Activated T-cell treated with anti-CD3 and anti-CD28 coated beads for 4 hours (primary cell): ENCODE measurements around the gene KLHL17.
"Not testable (repeated sequence)": the region's sequence is repeated elsewhere in the genome, so short reads cannot be mapped to it uniquely, and the experiment has no call there.

Experiments
- DNase-seq: peaks from one replicate; pipeline ENCODE4 v3.0.0-alpha.2; 2020

Gene KLHL17

GRCh38 chr1:937521-937920 lies 22.9 kb upstream of the KLHL17 start:
- DNase-seq: no peak

GRCh38 chr1:938088-938683 lies 22.2 kb upstream of the KLHL17 start:
- no peak for DNase-seq

GRCh38 chr1:938711-939489 lies 21.5 kb upstream of the KLHL17 start:
- no peak for DNase-seq

GRCh38 chr1:939511-940106 lies 20.8 kb upstream of the KLHL17 start:
- no peak for DNase-seq

- no peak for DNase-seq
Measured at GRCh38 chr1:940107-941014, 20.0 kb upstream of the KLHL17 start.

- DNase-seq: no peak
Measured at GRCh38 chr1:941015-941587, 19.3 kb upstream of the KLHL17 start.

- DNase-seq: no peak
Measured at GRCh38 chr1:941588-942383, 18.6 kb upstream of the KLHL17 start.

GRCh38 chr1:942411-942821 lies 18.0 kb upstream of the KLHL17 start:
- no peak for DNase-seq

- DNase-seq: no peak
Measured at GRCh38 chr1:942864-943533, 17.4 kb upstream of the KLHL17 start.

GRCh38 chr1:943545-944340 lies 16.6 kb upstream of the KLHL17 start:
- DNase-seq: no peak

- no peak for DNase-seq
Measured at GRCh38 chr1:944341-945325, 15.8 kb upstream of the KLHL17 start.

GRCh38 chr1:945688-946556 lies 14.5 kb upstream of the KLHL17 start:
- DNase-seq: no peak

GRCh38 chr1:946811-947210 lies 13.6 kb upstream of the KLHL17 start:
- DNase-seq: not testable (repeated sequence)

- no peak for DNase-seq
Measured at GRCh38 chr1:947958-948357, 12.4 kb upstream of the KLHL17 start.

GRCh38 chr1:950268-950667 lies 10.1 kb upstream of the KLHL17 start:
- DNase-seq: no peak

- no peak for DNase-seq
Measured at GRCh38 chr1:950881-951280, 9.5 kb upstream of the KLHL17 start.

GRCh38 chr1:951364-951763 lies 9.0 kb upstream of the KLHL17 start:
- DNase-seq: no peak

- no peak for DNase-seq
Measured at GRCh38 chr1:952201-952600, 8.2 kb upstream of the KLHL17 start.
